HG02623 (cell line): ENCODE results near the gene ITGA3.
"Not testable (repeated sequence)": the region's sequence is repeated elsewhere in the genome, so short reads cannot be mapped to it uniquely, and the experiment has no call there.

Experiments
- ATAC-seq: cut with Tn5 transposase; IDR thresholded peaks from one replicate; pipeline ENCODE4 v1.9.1; 2021; ENCODE audit warnings: moderate library complexity; ENCODE audit not compliant: unreplicated experiment

The ITGA3 gene

GRCh38 chr17:50051082-50051576 lies 4.8 kb upstream of the ITGA3 start:
- ATAC-seq: no peak

GRCh38 chr17:50051606-50052005 lies 4.3 kb upstream of the ITGA3 start:
- ATAC-seq: no peak

GRCh38 chr17:50052241-50052796 lies 3.6 kb upstream of the ITGA3 start:
- no peak for ATAC-seq

- no peak for ATAC-seq
Observed at GRCh38 chr17:50052822-50053653, 2.9 kb upstream of the ITGA3 start.

GRCh38 chr17:50053654-50053960 lies 2.3 kb upstream of the ITGA3 start:
- ATAC-seq: no peak

GRCh38 chr17:50055055-50055425 lies 870 bp upstream of the ITGA3 start:
- no peak for ATAC-seq

GRCh38 chr17:50056217-50056960 lies 479 bp downstream of the ITGA3 start:
- peak; percentile 38 for ATAC-seq

- no peak for ATAC-seq
Observed at GRCh38 chr17:50056961-50057330, 1.0 kb downstream of the ITGA3 start.

GRCh38 chr17:50057521-50057991 lies 1.6 kb downstream of the ITGA3 start:
- ATAC-seq: no peak

GRCh38 chr17:50058296-50058953 lies 2.5 kb downstream of the ITGA3 start:
- ATAC-seq: no peak

- no peak for ATAC-seq
Observed at GRCh38 chr17:50059256-50059655, 3.3 kb downstream of the ITGA3 start.

GRCh38 chr17:50059759-50060273 lies 3.9 kb downstream of the ITGA3 start:
- ATAC-seq: no peak

GRCh38 chr17:50060951-50061712 lies 5.2 kb downstream of the ITGA3 start:
- no peak for ATAC-seq

GRCh38 chr17:50061713-50062045 lies 5.8 kb downstream of the ITGA3 start:
- ATAC-seq: not testable (repeated sequence)

GRCh38 chr17:50062293-50063243 lies 6.7 kb downstream of the ITGA3 start:
- ATAC-seq: no peak

GRCh38 chr17:50063561-50064252 lies 7.8 kb downstream of the ITGA3 start:
- ATAC-seq: no peak

GRCh38 chr17:50064253-50065001 lies 8.5 kb downstream of the ITGA3 start:
- no peak for ATAC-seq

GRCh38 chr17:50065056-50065455 lies 9.1 kb downstream of the ITGA3 start:
- ATAC-seq: no peak
